GM19463 (cell line): ENCODE data around the gene ERC1.

Experiments
- ATAC-seq: cut with Tn5 transposase; IDR thresholded peaks from one replicate; pipeline ENCODE4 v1.9.1; 2021; ENCODE audit warnings: mild to moderate bottlenecking, moderate library complexity; ENCODE audit not compliant: unreplicated experiment

ERC1 gene

DNA sequence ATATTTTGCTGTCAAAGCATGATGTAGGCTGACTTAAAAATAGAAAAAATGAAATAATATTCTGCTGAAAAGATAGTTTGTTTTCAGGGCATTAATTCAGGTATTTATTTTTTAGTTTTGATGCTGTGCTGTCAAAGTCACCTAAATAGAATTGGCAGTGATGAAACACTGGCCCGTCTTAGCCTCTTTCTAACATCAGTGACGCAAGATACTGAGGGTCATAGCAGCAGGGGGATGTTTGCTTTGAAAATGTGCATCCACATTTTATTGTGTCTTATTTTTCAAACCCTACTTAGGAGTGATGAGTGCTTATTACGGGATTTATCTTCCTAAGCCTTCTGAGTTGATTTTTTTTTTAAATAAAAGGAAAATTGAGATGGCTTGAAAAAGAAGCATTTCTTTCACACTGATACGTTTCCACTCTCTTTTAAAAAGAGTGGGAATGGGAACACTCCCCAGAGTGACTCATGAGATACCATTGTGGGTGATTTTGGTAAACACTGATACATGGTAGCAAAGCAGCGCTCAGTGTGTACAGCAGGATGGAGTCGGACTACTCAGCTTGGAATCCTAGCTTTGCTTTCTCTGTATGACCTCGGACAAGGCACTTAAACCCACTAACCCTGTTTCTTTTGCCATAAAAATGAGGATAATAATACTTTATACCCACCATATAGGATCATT lies 290.8 kb downstream of the ERC1 start:
- ATAC-seq, result no peak

DNA sequence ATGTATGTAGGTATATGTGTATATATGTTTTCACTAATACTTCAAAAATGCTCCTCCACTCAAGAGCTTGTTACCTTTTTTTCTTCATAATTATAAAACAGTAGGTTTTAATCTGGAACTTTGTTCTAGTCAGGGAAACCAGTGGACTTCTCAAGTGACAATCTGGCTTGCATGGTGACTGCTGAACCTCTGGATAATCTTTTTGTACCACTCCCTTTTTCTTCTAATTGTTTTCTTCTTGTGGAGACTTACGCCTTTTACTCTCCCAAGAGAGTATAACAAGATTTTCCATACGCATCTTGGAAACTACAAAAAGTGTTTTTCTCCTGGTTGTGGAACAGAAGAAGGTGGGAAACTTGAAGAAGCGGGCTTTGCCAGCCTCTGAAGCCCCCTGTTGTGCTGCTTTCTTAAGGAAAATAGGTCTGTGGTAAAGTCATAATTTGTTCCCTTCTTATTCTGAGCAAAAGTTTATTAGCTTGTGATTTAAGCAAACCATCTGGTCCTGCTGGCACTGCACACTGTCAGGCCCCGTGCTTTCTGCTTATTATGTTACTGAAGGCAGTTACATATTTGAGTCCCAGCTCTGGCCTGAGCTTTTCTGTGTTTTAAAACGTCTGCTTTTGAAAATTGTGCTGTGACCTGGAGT lies 291.8 kb downstream of the ERC1 start:
- no peak for ATAC-seq

DNA sequence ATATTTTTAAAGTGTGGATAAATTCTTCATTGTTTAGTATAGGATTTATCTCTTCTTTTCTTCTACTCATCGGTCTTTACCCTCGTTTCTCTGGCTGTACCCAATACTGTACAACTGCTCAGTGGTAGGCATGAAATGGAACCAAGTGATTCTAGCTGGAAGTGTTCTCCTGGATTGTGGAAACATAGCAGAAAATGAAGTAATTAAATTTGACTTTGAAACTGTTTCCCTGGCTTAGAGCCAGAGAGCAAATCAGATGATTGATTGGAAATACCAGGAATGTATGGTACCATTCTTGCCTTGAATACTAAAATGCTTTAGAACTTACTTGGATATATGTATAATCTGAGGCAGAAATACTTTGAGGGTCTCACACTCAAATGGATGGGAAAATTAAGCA lies 292.3 kb downstream of the ERC1 start:
- ATAC-seq, result no peak

DNA sequence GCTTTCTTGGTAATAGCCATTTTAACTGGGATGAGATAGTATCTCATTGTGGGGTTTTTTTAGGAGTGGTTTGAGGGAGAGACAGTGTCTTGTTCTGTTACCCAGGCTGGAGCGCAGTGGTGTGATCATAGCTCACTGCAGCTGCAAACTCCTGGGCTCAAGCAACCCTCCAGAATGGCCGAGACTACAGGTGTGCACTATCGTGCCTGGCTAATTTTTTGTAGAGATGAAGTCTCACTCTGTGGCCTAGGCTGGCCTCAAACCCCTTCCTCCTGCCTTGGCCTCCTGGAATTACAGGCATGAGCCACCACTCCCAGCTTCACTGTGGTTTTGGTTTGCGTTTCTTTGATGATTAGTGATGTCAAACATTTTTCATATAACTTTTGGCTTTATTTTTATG lies 293.6 kb downstream of the ERC1 start:
- no peak for ATAC-seq

DNA sequence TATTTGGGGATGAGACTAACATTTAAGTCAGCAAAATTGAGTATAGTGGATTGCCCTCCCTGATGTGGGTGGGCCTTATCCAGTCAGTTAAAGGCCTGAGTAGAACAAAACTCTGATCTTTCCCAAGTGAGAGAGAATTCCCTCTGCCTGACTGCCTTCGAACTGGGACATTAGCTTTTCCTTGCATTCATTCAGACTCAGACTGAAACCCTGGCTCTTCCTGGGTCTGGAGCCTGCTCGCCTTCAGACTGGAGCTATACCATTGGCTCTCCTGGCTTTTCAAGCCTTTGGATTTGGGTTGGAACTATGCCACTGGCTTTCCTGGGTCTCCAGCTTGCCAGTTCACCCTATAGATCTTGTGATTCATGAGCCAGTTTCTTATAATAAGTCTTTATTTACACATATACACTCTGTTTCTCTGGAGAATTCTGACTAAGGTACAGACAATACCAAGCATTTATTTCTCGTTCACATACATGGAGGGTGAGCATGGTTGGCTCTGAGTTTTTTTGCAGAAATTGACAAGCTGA lies 296.5 kb downstream of the ERC1 start:
- ATAC-seq, result no peak

DNA sequence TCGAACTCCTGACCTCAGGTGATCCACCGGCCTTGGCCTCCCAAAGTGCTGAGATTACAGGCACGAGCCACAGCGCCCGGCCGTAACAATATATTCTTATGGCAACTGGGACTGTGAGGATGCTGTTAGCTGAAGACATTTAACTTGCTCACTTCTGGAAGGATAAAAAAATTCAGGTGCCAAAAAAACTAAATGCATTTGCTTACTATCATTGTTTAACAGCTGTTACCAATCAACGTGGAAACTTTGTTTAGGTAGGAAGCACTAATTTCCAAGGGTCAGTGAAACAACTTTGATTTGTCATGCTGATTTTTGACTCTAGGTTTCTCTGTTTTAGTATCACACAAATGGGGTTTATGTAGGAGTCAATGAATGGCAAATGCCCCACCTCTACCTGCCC lies 297.3 kb downstream of the ERC1 start:
- no peak for ATAC-seq

DNA sequence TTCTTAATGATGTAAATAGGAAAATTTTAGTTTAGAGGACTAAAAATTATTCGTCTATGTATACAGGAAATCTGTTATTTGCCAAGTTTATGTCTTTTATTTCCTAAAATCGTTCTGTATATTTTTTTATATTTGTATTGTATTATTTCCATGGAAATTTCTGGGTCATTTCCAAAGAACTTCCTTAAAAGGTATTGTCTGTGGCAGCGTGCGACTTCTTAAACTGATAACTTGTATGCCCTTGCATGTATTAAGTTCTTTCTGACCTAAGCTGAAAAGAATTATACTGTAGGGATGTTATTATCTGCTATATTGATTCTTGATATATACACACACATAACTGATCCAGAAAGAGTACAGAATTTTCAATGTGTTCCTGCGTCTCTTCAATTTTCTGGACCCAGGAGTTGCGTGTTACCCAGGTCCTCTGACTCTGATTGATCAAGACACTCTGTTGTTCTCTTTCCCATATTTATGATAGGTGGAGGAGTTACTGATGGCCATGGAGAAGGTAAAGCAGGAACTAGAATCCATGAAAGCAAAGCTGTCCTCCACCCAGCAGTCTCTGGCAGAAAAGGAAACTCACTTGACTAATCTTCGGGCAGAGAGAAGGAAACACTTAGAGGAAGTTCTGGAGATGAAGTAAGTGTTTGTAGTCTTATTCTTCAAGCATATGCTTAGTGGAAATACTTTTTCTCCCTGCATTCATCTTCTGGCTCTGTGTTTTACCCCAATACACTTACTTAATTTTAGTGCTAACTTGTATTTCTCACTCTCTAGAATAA lies 298.5 kb downstream of the ERC1 start:
- ATAC-seq, result no peak

DNA sequence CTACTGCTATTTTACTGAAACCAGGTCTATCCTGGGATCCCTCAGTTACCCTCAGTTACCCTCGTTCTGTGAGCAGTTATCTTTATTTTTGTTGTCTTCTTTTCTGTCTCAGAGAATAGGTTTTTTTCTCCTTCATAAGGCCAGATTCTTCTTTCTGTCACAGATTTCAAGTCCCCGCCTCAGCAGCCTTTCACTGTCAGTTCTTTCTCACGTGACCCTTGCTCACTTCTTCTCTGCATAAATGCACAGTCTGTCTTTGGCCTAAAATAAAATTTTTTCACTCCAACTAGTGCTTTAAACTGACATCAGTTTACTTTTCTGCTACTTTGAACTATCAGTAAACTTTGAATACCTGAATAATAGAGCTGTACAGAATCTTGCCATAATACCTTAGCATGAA lies 299.7 kb downstream of the ERC1 start:
- no peak for ATAC-seq

DNA sequence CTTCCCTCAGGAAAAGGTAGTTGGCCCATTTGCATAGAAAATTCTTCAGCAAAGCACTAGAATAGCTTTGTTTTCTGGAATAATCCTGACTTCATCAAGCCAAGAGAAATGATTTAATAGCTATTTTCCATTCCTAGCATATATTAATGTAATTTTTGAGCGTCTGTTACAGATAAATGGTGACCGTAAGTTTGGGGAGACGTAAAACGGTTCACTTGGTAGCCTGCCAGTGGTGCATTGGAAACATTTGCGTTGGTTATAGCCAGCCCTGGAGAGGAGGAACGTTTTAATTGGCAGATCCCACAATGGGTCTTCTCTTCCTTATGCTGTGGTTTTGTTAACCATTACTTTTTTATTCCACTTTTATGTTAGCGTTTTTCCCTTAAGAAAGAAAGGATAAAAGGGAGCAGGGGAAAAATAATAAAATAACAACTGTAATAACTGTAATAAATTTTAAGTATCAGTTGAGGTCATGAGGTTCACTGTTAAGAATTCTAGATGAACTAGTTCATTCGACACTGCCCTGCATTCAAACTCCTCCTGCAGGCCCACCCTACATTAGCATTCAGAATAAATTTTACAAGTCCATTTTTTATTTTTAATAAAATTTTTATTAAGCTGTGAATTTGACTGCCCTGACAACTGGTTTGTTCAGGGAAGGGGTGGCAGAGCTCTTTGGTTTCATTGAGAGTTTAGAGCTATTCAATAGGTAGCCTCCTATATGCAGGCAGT lies 300.7 kb downstream of the ERC1 start:
- ATAC-seq, result no peak

DNA sequence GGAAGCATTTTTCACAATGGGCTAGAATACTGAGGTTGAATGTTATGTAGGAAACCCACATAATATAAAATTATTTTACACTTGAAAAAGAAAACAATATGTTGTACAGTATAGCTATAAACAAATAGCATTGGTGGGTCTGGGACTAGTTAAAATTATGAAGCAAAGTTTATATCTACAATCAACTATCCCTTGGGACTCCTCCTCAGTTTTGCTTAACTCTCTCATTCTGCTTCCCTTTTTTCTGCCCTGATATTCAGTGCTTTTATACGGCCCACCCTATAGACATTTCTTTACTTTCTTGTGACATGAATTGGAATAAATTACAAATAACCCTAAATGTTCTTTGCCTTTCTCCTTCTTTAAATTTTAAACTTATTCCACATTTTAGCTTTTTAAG lies 302.9 kb downstream of the ERC1 start:
- no peak for ATAC-seq

DNA sequence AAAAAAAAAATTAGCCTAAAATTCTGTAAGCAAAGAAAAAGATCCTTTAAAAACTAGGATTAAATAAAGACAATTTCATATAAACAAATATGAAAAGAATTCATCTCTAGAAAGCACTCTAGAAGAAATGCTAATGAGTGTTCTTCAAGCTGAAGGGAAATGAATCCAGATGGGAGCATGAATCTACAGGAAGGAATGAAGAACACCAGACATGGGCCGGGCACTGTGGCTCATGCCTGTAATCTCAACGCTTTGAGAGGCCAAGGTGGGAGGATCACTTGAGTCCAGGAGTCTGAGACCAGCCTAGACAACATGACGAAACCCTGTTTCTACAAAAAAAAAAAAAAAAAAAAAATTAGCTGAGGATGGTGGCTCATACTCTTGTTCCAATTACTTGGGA lies 306.2 kb downstream of the ERC1 start:
- no peak for ATAC-seq

DNA sequence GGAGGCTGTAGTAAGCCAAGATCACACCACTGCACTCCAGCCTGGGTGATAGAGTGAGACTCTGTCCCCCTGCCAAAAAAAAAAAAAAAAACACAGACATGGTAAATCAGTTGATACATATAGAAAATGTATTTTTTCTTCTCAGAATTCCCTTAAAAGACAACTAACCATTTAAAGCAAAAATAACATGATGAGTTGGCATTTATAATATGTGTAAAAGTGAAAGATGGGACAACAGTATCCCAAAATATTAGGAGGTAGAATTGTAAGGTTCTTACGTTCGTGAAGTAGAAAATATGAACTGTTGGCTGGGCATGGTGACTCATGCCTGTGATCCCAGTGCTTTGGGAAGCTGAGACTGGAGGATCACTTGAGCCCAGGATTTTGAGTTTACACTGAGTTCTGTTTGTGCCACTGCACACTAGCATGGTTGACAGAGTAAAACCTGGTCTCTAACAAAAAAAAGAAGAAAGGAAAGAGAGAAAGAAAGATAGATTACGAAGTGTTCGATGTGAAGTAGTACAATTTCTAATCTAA lies 306.7 kb downstream of the ERC1 start:
- no peak for ATAC-seq

DNA sequence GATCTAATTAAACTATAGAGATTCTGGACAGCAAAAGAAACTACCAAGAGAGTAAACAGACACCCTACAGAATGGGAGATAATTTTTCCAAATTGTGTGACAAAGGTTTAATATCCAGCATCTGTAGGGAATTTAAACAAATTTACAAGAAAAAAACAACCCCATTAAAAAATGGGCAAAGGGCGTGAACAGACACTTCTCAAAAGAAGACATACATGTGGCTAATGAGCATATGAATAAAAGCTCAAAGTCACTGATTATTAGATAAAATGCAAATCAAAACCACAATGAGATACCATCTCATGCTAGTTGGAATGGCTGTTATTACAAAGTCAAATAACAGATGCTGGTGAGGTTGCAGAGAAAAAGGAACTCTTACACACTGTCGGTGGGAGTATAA lies 309.4 kb downstream of the ERC1 start:
- no peak for ATAC-seq

DNA sequence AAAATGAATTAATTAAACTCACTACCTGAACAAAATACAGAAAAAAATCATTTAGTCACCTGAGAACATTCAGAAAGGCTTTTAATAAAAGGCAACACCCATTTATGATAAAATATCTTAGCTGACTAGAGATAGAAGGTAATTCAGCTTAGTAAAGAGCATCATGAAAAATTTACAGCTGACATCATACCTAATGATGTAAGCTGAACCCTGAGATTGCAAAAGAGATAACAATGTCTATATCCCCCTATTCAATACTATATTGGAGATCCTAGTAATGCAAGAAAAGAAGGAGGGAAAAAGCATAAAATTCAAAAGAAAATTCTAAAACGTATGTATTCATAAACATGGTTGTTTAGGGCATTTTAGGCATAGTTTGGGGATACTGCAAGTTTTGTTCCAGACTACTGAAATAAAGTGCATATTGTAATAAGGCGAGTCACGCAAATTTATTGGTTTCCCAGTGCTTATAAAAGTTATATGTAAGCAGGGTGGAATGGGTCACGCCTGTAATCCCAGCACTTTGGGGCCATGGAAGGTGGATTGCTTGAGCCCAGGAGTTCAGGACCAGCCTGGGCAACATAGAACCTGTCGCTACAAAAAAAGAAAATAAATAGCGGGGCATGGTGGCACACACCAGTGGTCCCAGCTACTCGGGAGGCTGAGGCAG lies 311.3 kb downstream of the ERC1 start:
- ATAC-seq, result no peak

DNA sequence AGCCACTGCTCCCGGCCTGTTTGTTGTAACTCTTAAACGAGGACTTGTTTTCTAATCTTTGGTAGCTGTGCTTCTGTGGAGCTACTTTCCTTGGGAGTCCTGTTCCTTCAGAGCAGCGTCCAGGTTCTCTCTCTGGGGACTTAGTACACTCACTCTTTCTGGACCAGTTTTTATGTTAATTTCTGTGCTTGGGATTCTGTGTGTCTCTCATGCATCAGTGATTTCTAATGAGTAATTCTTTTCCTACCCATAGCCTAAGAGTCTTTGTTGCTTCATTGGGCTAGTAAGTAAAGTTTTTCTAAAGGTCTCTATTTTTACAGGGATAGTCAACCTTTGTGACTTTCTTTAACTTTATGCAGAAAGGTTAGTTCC lies 314.0 kb downstream of the ERC1 start:
- no peak for ATAC-seq

DNA sequence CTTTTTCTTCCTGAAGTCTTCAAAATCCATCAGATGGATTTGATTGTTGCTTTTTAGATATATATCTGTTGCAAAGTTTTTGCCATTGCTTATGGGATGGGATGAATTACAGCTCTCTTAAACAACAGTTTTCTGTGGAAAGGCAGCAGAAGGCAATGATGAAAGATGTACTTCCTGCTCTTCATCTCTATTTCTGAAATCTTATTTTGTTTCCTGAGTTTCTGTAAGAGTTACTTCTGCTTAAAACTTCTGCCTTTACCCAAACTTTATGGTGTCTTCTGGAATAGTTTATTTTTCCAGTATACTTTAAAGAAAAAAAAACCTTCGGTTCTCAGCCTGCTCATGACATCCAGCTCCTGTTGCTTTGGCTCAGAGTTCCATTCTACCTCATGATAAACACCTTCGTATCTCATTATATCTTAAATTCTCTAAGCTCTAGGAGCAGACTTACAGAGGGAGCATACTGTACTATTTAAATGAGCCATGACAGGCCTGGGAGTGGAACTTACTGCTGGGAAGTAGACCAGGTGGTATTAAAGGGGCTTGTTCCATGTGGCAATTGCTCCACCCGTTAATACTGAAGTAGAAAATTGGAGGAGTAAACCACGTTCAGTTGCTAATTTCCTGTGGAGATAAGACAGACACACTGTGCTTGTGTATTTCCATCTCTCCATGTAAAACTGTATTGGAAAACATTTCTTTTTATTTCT lies 314.9 kb downstream of the ERC1 start:
- no peak for ATAC-seq

DNA sequence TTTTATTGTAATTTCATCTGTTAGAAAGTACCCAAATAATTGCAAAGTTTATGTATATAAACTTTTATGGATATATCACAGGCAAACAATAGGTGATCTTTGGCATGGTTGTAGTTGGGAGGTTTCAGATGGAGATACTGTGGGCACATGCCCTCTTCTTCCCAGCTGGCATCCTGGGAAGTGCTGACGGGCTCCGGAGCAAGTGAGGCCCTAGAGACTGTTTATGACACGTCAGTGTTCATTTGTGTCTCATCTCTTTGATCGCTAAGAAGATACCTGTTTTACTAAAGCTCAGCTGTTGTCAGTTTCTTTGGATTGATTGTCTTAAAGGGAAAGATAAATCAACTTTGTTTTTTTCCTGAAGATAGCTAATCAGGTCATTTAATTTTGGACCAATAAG lies 315.8 kb downstream of the ERC1 start:
- no peak for ATAC-seq

DNA sequence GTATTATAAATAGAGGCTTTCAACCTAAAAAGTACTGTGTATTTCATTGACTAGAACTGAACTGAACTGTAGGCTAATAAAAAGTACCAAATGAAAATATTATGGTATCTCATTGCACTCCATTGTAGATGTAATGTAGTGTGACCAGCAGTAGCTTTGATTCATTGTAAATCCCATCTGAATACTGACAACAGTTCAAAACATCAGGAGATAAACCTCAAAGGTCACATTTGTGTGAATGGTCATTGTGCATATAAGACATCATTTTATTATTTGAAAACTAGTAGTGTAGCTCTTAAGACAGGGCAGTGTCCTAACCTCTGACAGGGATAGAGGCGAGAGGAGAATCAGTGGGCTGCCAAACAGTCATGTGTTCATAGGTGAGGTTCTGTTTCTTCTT lies 316.8 kb downstream of the ERC1 start:
- ATAC-seq, result no peak

DNA sequence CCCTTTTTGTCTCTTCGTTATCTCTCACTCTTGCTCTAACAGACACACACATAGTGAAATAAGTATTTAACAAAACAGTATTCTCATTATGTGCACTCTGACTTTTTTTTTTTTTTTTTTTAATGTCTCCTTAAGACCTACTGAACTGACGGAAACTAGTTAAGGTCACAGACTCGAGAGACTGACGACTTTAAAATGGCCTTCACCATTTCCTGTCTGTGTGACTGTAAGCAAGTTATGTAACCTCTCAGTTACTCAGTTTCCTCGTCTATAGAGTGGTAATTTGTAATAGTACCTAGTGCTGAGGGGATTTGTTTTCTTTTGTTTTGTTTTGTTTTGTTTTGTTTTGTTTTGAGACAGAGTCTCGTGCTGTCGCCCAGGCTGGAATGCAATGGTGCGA lies 318.6 kb downstream of the ERC1 start:
- no peak for ATAC-seq

DNA sequence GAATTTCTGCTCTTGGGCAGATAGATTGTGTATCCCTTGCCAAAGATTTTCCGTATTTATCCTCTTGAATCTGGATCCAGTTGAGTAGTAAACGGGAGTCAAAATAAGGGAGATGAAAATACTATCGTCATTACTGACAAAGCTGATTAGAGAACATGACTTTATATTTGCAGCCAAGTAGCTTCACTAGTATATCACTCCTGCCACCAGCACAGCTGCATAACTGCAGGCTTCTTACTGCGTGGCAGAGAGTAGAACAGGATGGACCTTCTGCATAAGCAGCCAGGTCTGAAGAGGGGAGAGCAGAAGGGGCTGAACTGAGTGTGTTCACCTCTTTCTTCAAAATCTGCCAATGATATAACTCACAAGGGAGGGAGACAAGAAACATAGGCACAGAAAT lies 319.6 kb downstream of the ERC1 start:
- no peak for ATAC-seq
